PC-9 (cell line): Measurements from ENCODE around the gene GNG7. TPM values are rescaled to one million over a fixed set of nuclear protein-coding genes. Genes with fewer than 3 reads are reported as not detected.

Experiments used
- BruUV-seq: library from RNA; stranded (reverse); fragments of 400-500 nt; replicated peaks from 2 replicates; lab custom pipeline; 2021; lab: Mats Ljungman, UMichigan
- CTCF ChIA-PET: fragments of 300-600 bp; sonication (Branson Sonifier 250); formaldehyde crosslinking; loops from one replicate; lab custom pipeline; 2022; ENCODE audit warnings: antibody characterized with exemption; lab: Charles Lee
- POLR2A ChIA-PET: fragments of 300-600 bp; sonication (Branson Sonifier 250); formaldehyde crosslinking; loops from one replicate; lab custom pipeline; 2022; ENCODE audit warnings: antibody characterized with exemption; ENCODE audit not compliant: unreplicated experiment; lab: Charles Lee
- DNase-seq, 2 experiments: peaks; one replicate each; pipeline versions ENCODE4 v3.0.0 to v3.0.0-alpha.2; 2015 to 2022; ENCODE audit warnings: mixed read lengths in 1 of 2
- H2AFZ ChIP-seq: fragments of 200-600 bp; sonication (generic); 2 replicates; pipeline ENCODE4 v1.8.1; 2017; ENCODE audit warnings: antibody characterized with exemption
- H3F3A ChIP-seq: fragments of 200-600 bp; sonication (generic); 2 replicates; pipeline ENCODE4 v1.8.1; 2017; ENCODE audit warnings: antibody characterized with exemption, mild to moderate bottlenecking, low read depth; ENCODE audit not compliant: insufficient read depth
- H3K27ac ChIP-seq: fragments of 200-600 bp; sonication (generic); 2 replicates; pipeline ENCODE4 v1.6.1; 2016; ENCODE audit warnings: mixed run types
- H3K27me3 ChIP-seq: fragments of 200-600 bp; sonication (generic); 2 replicates; pipeline ENCODE4 v1.6.1; 2016; ENCODE audit warnings: low read depth, mixed run types; ENCODE audit not compliant: insufficient read depth
- H3K36me3 ChIP-seq: fragments of 200-600 bp; sonication (generic); 2 replicates; pipeline ENCODE4 v1.6.1; 2016; ENCODE audit warnings: low read depth, mixed run types
- H3K4me1 ChIP-seq: fragments of 200-600 bp; sonication (generic); replicated peaks from 2 replicates; pipeline ENCODE4 v1.6.1; 2016; ENCODE audit warnings: mixed run types; ENCODE audit not compliant: insufficient read depth
- H3K4me2 ChIP-seq: fragments of 200-600 bp; sonication (generic); 2 replicates; pipeline ENCODE4 v1.6.1; 2017; ENCODE audit warnings: mixed run types
- H3K4me3 ChIP-seq: fragments of 200-600 bp; sonication (generic); 2 replicates; pipeline ENCODE4 v1.6.1; 2016; ENCODE audit warnings: mixed run types
- H3K79me2 ChIP-seq: fragments of 200-600 bp; sonication (generic); 2 replicates; pipeline ENCODE4 v1.6.1; 2017; ENCODE audit warnings: low read depth, mixed run types
- H3K9me2 ChIP-seq: fragments of 200-600 bp; sonication (generic); 2 replicates; pipeline ENCODE4 v1.8.1; 2017; ENCODE audit warnings: mild to moderate bottlenecking; ENCODE audit not compliant: insufficient read depth
- H3K9me3 ChIP-seq: fragments of 200-600 bp; sonication (generic); 2 replicates; pipeline ENCODE4 v1.8.1; 2016; ENCODE audit warnings: low read depth; ENCODE audit not compliant: insufficient read depth
- H4K20me1 ChIP-seq: fragments of 200-600 bp; sonication (generic); 2 replicates; pipeline ENCODE4 v1.8.1; 2017; ENCODE audit not compliant: insufficient read depth
- EZH2 ChIP-seq: fragments of 200-600 bp; sonication (generic); IDR thresholded peaks from 2 replicates; pipeline ENCODE4 v1.8.0; 2017; ENCODE audit warnings: antibody characterized with exemption, low read depth
- intact Hi-C: fragments of 100-400 bp; cut with micrococcal nuclease; formaldehyde crosslinking; loops from one replicate; pipeline ENCODE4 v1.10.0; 2022; ENCODE audit not compliant: unreplicated experiment
- total RNA-seq: library from RNA; stranded (reverse); gene quantifications from 2 replicates; pipeline ENCODE4 v1.2.3, GENCODE V29; 2021
- TF ChIP-seq, protein P1 (sequence below): fragments of 200-600 bp; sonication (generic); conservative IDR thresholded peaks from 2 replicates; pipeline ENCODE4 v1.6.1; 2017; ENCODE audit warnings: mixed run types, antibody characterized with exemption, mild to moderate bottlenecking, moderate library complexity

Gene GNG7
- total RNA-seq, 1 experiment from 2014 or later, result 2.8 TPM

DNA sequence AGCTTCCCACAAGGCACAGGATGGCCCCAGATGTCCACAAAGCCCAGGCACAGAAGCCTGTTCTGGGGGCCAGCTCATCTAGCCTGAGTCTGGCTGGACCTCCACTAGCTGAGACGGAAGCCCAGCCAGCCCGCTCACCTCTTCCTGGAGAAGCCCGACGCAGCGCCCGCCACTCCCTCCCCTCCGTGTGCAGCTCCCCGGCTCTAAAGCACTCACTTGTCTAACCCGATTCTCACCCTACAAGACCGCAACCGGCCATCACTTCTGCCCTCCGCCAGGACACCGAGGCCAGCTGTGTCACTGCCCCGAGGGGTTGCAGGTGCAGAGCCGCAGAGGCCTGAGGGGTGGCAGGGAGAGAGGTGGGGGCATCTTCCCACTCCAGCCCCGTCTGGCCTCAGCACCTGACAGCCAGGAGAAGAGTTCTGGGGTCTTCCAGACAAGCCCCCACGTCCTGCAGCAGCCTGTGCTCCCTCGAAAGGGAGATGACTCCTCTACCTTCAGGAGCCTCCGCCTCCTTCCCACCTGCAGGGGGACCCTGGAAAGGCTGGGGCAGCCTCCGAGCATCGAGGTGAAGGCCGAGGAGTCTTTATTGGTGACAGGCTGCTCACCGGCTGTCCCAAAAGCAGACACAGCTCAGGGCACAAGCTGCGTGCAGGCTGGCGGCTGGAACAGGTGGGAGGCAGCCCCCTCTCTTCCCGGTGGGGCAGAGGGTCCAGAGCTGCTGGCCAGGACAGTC lies 24.6 kb upstream of the GNG7 start:
- Histone ChIP-seq H3K4me2 (peak overlapping the region; percentile 68), H3K27ac (no peak overlapping the region), H3K79me2 (no peaks in the 10 kb centered on the region), H3K4me3 (peak overlapping the region; percentile 35), H3K9me2 (no peaks in the 10 kb centered on the region), H3K9me3 (no peaks in the 10 kb centered on the region), H2AFZ (no peak overlapping the region), H3K36me3 (no peaks in the 10 kb centered on the region), H4K20me1 (no peaks in the 10 kb centered on the region), H3F3A (peaks cover 8% of the 10 kb centered on the region; the same call in 1 of the 2 replicates), H3K4me1 (peaks cover 25% of the 10 kb centered on the region; the same call in 1 of the 2 replicates), H3K27me3 (peaks cover 3% of the 10 kb centered on the region; the same call in 1 of the 2 replicates)
- no TSS peak for BruUV-seq
- ChIA-PET CTCF (no interaction called here), POLR2A (no interaction called here)
- peak; percentile 45 to 76 for DNase-seq
- intact Hi-C loops, result no loop called here
- TF ChIP-seq EZH2, result no peak
- TF ChIP-seq, protein P1, sequence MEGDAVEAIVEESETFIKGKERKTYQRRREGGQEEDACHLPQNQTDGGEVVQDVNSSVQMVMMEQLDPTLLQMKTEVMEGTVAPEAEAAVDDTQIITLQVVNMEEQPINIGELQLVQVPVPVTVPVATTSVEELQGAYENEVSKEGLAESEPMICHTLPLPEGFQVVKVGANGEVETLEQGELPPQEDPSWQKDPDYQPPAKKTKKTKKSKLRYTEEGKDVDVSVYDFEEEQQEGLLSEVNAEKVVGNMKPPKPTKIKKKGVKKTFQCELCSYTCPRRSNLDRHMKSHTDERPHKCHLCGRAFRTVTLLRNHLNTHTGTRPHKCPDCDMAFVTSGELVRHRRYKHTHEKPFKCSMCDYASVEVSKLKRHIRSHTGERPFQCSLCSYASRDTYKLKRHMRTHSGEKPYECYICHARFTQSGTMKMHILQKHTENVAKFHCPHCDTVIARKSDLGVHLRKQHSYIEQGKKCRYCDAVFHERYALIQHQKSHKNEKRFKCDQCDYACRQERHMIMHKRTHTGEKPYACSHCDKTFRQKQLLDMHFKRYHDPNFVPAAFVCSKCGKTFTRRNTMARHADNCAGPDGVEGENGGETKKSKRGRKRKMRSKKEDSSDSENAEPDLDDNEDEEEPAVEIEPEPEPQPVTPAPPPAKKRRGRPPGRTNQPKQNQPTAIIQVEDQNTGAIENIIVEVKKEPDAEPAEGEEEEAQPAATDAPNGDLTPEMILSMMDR, result no peak

GRCh38 chr19:2726160-2726855 lies 23.8 kb upstream of the GNG7 start:
- Histone ChIP-seq H3K4me3 (0 out of 2 replicates have a peak overlapping the region, but pooled peaks have one; percentile 35), H3K79me2 (no peaks in the 10 kb centered on the region), H3K36me3 (no peaks in the 10 kb centered on the region), H3F3A (peaks cover 8% of the 10 kb centered on the region; the same call in 1 of the 2 replicates), H3K4me2 (peak overlapping the region; percentile 68), H3K27ac (no peak overlapping the region), H3K9me3 (no peaks in the 10 kb centered on the region), H3K27me3 (peaks cover 10% of the 10 kb centered on the region; the same call in 1 of the 2 replicates), H3K9me2 (no peaks in the 10 kb centered on the region), H4K20me1 (no peaks in the 10 kb centered on the region), H3K4me1 (peaks cover 25% of the 10 kb centered on the region; the same call in 1 of the 2 replicates), H2AFZ (no peak overlapping the region)
- intact Hi-C loops, result no loop called here
- TF ChIP-seq EZH2, result no peak
- TF ChIP-seq, protein P1, result no peak
- DNase-seq, result no peak
- POLR2A ChIA-PET, result no interaction called here
- no TSS peak for BruUV-seq
- CTCF ChIA-PET, result no interaction called here

DNA sequence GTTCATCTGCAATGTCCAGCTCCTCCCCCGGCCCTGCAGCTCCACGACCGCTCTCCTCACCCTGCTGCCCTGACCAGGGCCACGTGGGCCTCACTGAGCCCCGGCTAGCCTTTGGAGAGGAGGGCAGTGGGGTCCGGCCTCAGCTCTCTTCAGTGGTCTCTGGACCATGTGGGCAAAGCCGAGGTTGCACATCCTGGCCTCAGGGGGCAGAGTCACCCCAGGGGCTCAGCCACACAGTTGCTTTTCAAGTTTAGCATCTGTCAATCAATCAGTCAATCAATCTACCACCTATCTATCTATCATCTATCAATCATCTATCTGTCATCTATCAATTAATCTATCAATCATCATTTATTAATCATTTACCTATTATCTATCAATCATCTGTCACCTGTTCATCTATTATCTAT lies 21.7 kb upstream of the GNG7 start:
- no peak for DNase-seq
- no peaks in the 10 kb centered on the region for H3K9me3 ChIP-seq
- no peak overlapping the region for H2AFZ ChIP-seq
- ChIA-PET CTCF (no interaction called here), POLR2A (no interaction called here)
- peaks cover 22% of the 10 kb centered on the region; the same call in 1 of the 2 replicates for H3K27me3 ChIP-seq
- BruUV-seq, result no TSS peak
- no peak overlapping the region for H3K27ac ChIP-seq
- peaks cover 8% of the 10 kb centered on the region; the same call in 1 of the 2 replicates for H3F3A ChIP-seq
- H3K79me2 ChIP-seq, result no peaks in the 10 kb centered on the region
- peaks cover 25% of the 10 kb centered on the region; the same call in 1 of the 2 replicates for H3K4me1 ChIP-seq
- H4K20me1 ChIP-seq, result no peaks in the 10 kb centered on the region
- no peaks in the 10 kb centered on the region for H3K9me2 ChIP-seq
- no peak overlapping the region for H3K4me2 ChIP-seq
- H3K4me3 ChIP-seq, result no peak overlapping the region
- no peak for TF ChIP-seq EZH2
- TF ChIP-seq, protein P1, result no peak
- intact Hi-C loops, result no loop called here
- H3K36me3 ChIP-seq, result no peaks in the 10 kb centered on the region
